Heart left ventricle (tissue), 16 donors: Measurements from ENCODE around the gene LARP1. TPM values are rescaled to one million over a fixed set of nuclear protein-coding genes. Genes with fewer than 3 reads are reported as not detected.
"Not testable (repeated sequence)": the region's sequence is repeated elsewhere in the genome, so short reads cannot be mapped to it uniquely, and the experiment has no call there.

Experiments used
- ATAC-seq, 4 donors: fragments of 200-7000 bp; cut with Tn5 transposase; one replicate each; pipeline ENCODE4 v1.9.1; 2020 to 2022; ENCODE audit warnings: moderate library complexity in 4 of 4, mild to moderate bottlenecking in 3 of 4, moderate number of reproducible peaks in 1 of 4
- DNase-seq, 5 donors: peaks; one replicate each; pipeline ENCODE4 v3.0.0-alpha.2; 2020
- H3K27ac ChIP-seq, 12 donors: fragments of 200-600 bp; sonication (generic) in 4 of 12; one replicate each; pipeline versions ENCODE4 v1.5.0 to v1.8.0; 2016 to 2022; ENCODE audit warnings: mild to moderate bottlenecking in 2 of 12
- H3K27me3 ChIP-seq, 9 donors: fragments of 200-600 bp; sonication (generic) in 2 of 9; one replicate each; pipeline versions ENCODE4 v1.5.1 to v1.8.0; 2016 to 2022; ENCODE audit warnings: mild to moderate bottlenecking in 3 of 9
- H3K36me3 ChIP-seq, 9 donors: fragments of 200-600 bp; sonication (generic) in 2 of 9; one replicate each; pipeline versions ENCODE4 v1.5.0 to v1.8.0; 2018 to 2022; ENCODE audit warnings: mild to moderate bottlenecking in 2 of 9
- H3K4me1 ChIP-seq, 12 donors: fragments of 200-600 bp; sonication (generic) in 4 of 12; one replicate each; pipeline versions ENCODE4 v1.5.0 to v1.8.0; 2016 to 2022; ENCODE audit warnings: mild to moderate bottlenecking in 3 of 12
- H3K4me3 ChIP-seq, 12 donors: fragments of 200-600 bp; sonication (generic) in 4 of 12; one replicate each; pipeline versions ENCODE4 v1.5.0 to v1.8.0; 2017 to 2022; ENCODE audit warnings: mild to moderate bottlenecking in 9 of 12, moderate library complexity in 4 of 12
- H3K9me3 ChIP-seq, 12 donors: fragments of 200-600 bp; sonication (generic) in 4 of 12; one replicate each; pipeline versions ENCODE4 v1.5.0 to v1.8.0; 2016 to 2022; ENCODE audit warnings: mild to moderate bottlenecking in 1 of 12
- POLR2A ChIP-seq, 2 donors: fragments of 450-650 bp; IDR thresholded peaks; one replicate each; pipeline ENCODE4 v1.6.1; 2017; ENCODE audit warnings: antibody characterized with exemption in 2 of 2, mild to moderate bottlenecking in 2 of 2, moderate library complexity in 2 of 2
- WGBS, 4 donors: extraction: QIAGEN DNeasy Blood & Tissue Kit in 2 of 4; methylation state at CpG; one replicate each; pipeline versions ENCODE4 v1.1.5 to v1.1.7; 2013 to 2018; 5-methylcytosine and 5-hydroxymethylcytosine counted together
- intact Hi-C, 10 donors: fragments of 100-400 bp; cut with DNase I; formaldehyde crosslinking; loops; one replicate each; pipeline versions ENCODE4 v1.11.1 to v1.14.2; 2022
- polyA plus RNA-seq, 2 donors: library from polyadenylated mRNA; stranded (reverse); fragments of 200-250 nt; gene quantifications; one replicate each; pipeline ENCODE4 v1.2.3, GENCODE V29; 2013
- total RNA-seq, 9 donors: library from RNA; depleted of rRNA in 2 of 9; stranded (reverse); fragments of >200 nt in 2 of 9; fragmentation: NEBNext Ultra II Directional in 3 of 9; extraction: Animal tissue kit (Norgen Biotek cat#: 25700) in 3 of 9; gene quantifications; one replicate each; pipeline versions ENCODE4 v1.1.0 to v1.2.4, GENCODE V29; 2016 to 2023
- TF ChIP-seq, protein P1 (sequence below), 12 donors: fragments of 200-600 bp; sonication (generic) in 4 of 12; IDR thresholded peaks; one replicate each; pipeline versions ENCODE4 v1.5.0 to v1.8.0; 2018 to 2022; ENCODE audit warnings: antibody characterized with exemption in 12 of 12, mild to moderate bottlenecking in 5 of 12
- donor health status: ischemic (EF 13 %, LVEDD 7.1; RV severe dilation, severe dysfunction).
- donor health status: healthy with polysubstance abuse.
- donor health status: DM: no; HTN: yes; CAD: no.
- donor health status: DM: no; HTN: no; CAD: no.
- donor health status: ischemic (EF 25% LVEDD 6.9; RV normal size, moderate dysfunction).
- donor health status: ischemic (EF 25% LVEDD 5.7; RV mildly dilated, moderate dysfunction).
- donor health status: healthy.
- donor health status: DM: yes; HTN: yes; CAD: no.
- donor health status: ischemic (EF 35%, LVEDD 5.7; RV mildly dilated, moderate dysfunction).
- donor health status: nonischemic (EF 11% LVEDD 7.7; RV severe dilation, severe dysfunction).
- donor health status: DM: yes; HTN: yes; CAD: no.
- donor health status: PGD.
- donor health status: ischemic (EF 29% LVEDD 5.4; RV normal size, mild dysfunction).
- donor health status: nonischemic (EF 23%, LVEDD 6.1; RV moderate dilation, normal function).

The LARP1 gene
- total and polyA plus RNA-seq, 11 donors, result 36.5 to 189 (median 164) TPM

GRCh38 chr5:154757814-154758406 lies 2.7 kb downstream of the LARP1 start:
- TF ChIP-seq POLR2A (IDR thresholded peaks at IDR 0.05), result no peak
- TF ChIP-seq, protein P1, sequence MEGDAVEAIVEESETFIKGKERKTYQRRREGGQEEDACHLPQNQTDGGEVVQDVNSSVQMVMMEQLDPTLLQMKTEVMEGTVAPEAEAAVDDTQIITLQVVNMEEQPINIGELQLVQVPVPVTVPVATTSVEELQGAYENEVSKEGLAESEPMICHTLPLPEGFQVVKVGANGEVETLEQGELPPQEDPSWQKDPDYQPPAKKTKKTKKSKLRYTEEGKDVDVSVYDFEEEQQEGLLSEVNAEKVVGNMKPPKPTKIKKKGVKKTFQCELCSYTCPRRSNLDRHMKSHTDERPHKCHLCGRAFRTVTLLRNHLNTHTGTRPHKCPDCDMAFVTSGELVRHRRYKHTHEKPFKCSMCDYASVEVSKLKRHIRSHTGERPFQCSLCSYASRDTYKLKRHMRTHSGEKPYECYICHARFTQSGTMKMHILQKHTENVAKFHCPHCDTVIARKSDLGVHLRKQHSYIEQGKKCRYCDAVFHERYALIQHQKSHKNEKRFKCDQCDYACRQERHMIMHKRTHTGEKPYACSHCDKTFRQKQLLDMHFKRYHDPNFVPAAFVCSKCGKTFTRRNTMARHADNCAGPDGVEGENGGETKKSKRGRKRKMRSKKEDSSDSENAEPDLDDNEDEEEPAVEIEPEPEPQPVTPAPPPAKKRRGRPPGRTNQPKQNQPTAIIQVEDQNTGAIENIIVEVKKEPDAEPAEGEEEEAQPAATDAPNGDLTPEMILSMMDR (IDR thresholded peaks at IDR 0.05), result no peak
- Histone ChIP-seq H3K27me3 (no peaks in the 10 kb centered on the region), H3K4me3 (peak overlapping the region in 9 of 12 donors; percentile 35 to 99 (median 96)), H3K27ac (peak overlapping the region in 8 of 12 donors; percentile 11 to 100 (median 48)), H3K36me3 (no peaks in the 10 kb centered on the region), H3K9me3 (no peaks in the 10 kb centered on the region), H3K4me1 (peaks cover 0 to 72% (median 65%) of the 10 kb centered on the region in 12 donors)
- DNase-seq (no peak), ATAC-seq (no peak)
- intact Hi-C loops, result loop anchor here (2.0 to 10.0 kb wide), 10 partner anchors 34 to 103 kb away; partner anchors contain the start of gene CNOT8 (in 6 of the 10)
- 13 to 24% (median 20%) methylated on average over 5 of the region's 5 CpGs for WGBS, 4 donors

DNA sequence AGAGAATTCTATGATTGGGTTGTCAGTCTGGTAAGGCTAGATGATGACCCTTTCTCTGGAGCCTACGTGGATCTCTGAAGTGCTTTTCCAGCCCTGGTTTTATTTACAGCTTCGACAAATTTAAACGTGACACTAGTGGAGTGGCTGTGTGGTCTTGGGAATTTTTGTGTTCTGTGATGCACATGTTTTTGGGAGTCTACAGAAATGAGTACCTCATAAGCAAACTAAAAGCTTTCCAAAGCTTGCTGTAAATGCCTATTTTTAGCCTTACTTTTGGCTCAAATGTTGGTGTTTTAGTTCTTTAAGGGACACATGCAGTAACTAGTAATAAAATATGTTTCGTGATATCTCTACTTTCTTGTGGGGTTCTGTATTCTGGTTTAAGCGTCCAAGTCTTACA lies 3.3 kb downstream of the LARP1 start:
- no peaks in the 10 kb centered on the region for H3K27me3 ChIP-seq
- no peak for ATAC-seq
- intact Hi-C loops, result loop anchor here (2.0 to 10.0 kb wide), 10 partner anchors 34 to 104 kb away; partner anchors contain the start of gene CNOT8 (in 6 of the 10)
- H3K4me1 ChIP-seq, result peaks cover 0 to 72% (median 61%) of the 10 kb centered on the region in 12 donors
- H3K4me3 ChIP-seq, result peak overlapping the region in 8 of 12 donors; percentile 14 to 70 (median 36)
- WGBS, 4 donors, result 23 to 30% (median 26%) methylated on average over 5 of the region's 5 CpGs
- no peak for DNase-seq
- TF ChIP-seq POLR2A (IDR thresholded peaks at IDR 0.05), result no peak
- TF ChIP-seq, protein P1 (IDR thresholded peaks at IDR 0.05), result no peak
- peak overlapping the region in 8 of 12 donors; percentile 11 to 99 (median 40) for H3K27ac ChIP-seq
- H3K36me3 ChIP-seq, result no peaks in the 10 kb centered on the region
- no peaks in the 10 kb centered on the region for H3K9me3 ChIP-seq

DNA sequence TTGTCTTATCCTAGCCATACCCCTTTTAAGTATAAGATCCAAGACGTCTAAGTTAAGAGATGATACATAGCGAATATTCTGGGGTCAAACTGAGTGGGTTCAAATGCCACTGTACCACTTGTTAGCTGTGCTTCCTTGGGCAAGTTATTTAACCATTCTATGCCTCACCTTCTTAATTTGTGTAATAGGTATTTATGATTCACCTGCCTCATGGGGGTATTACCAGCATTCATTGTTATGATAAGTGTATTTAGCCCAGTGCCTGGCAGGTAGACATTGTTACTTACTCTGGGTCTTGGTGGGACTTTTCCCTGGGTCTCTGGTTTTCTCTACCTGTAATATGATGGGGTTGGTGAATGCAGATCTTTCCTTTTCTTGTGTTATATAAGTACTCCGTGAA lies 3.8 kb downstream of the LARP1 start:
- WGBS, 4 donors, result 40 to 50% (median 49%) methylated on average over 3 of the region's 3 CpGs
- no peak for TF ChIP-seq POLR2A (IDR thresholded peaks at IDR 0.05)
- TF ChIP-seq, protein P1 (IDR thresholded peaks at IDR 0.05), result no peak
- Histone ChIP-seq H3K27ac (peak overlapping the region in 2 of 12 donors; percentile 54 to 99), H3K9me3 (no peaks in the 10 kb centered on the region), H3K36me3 (no peaks in the 10 kb centered on the region), H3K4me3 (peak overlapping the region in 2 of 12 donors; percentile 30 to 38), H3K4me1 (peaks cover 0 to 71% (median 56%) of the 10 kb centered on the region in 12 donors), H3K27me3 (no peaks in the 10 kb centered on the region)
- intact Hi-C loops, result loop anchor here (2.0 to 10.0 kb wide), 10 partner anchors 33 to 104 kb away; partner anchors contain the start of gene CNOT8 (in 6 of the 10)
- DNase-seq (no peak), ATAC-seq (no peak)

DNA sequence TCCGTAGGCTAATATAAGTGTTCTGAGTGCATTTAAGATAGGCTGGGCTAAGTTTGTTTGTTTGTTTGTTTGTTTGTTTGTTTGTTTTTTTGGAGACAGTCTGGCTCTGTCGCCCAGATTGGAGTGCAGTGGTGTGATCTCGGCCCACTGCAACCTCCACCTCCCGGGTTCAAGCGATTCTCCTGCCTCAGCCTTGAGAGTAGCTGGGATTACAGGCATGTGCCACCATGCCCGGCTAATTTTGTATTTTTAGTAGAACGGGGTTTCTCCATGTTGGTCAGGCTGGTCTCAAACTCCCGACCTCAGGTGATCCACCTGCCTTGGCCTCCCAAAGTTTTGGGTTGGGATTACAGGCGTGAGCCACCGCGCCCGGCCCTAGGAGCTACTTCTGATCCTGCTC lies 4.7 kb downstream of the LARP1 start:
- WGBS, 4 donors, result 85 to 91% (median 86%) methylated on average over 12 of the region's 12 CpGs
- ATAC-seq, H3K36me3 ChIP-seq, DNase-seq, H3K4me3 ChIP-seq, H3K9me3 ChIP-seq, H3K27me3 ChIP-seq: not testable (repeated sequence)
- Histone ChIP-seq H3K27ac (peak overlapping the region in 1 of 12 donors; percentile 16), H3K4me1 (peaks cover 0 to 68% (median 49%) of the 10 kb centered on the region in 12 donors)
- intact Hi-C loops, result loop anchor here (2.0 to 10.0 kb wide), 11 partner anchors 32 to 105 kb away; partner anchors contain the start of gene CNOT8 (in 6 of the 10)
